ENCODE measurements around the gene KNSTRN.

The KNSTRN gene

DNA sequence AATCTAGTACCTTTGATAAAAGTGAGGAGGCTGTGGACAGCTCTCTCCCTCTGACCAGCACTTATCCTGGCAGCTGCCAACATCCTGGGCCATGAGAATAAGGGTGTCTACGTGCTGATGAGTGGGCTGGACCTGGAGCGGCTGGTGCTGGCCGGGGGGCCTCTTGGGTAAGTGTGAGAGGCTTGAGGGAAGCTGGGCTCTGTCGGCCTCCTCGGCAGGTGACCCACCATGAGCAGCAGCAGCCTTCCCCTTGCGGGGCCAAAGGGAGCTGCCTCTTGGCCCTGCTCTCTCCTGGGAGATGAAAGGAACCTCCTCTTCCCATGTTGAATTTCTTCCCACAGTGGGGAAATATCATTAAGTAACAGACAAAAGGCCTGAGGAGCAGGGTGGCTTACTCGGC lies 32.3 kb downstream of the KNSTRN start:
- Histone ChIP-seq H3K27ac (ENCODE audit: low read depth, low read length) (no peak overlapping the region), H3K36me3 (ENCODE audit: control insufficient read depth in 5 of 5, insufficient read depth in 5 of 5, low read length in 5 of 5) (peaks cover 5 to 83% (median 67%) of the 10 kb centered on the region in 5 donors)

DNA sequence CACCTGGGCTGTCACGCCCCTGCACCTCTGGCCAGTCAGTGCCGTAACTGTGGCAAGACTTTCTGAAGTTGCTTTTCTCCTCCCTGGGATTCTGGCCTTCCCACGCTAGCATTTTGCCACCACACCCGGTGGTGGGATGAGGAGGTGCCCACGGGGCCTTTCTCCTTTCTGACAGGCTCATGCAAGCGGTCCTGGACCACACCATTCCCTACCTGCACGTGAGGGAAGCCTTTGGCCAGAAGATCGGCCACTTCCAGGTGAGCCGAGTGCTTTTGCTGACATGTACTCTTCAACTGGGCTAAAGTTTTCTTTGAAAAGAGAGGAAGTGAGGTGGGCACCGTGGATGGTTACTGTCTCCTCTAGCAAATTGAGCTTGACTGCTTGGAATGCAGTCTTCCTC lies 32.7 kb downstream of the KNSTRN start:
- no peak overlapping the region for H3K27ac ChIP-seq (ENCODE audit: low read depth, low read length)
- H3K27me3 ChIP-seq (ENCODE audit: control insufficient read depth in 5 of 5, insufficient read depth in 4 of 5, low read length in 5 of 5): no peaks in the 10 kb centered on the region
- no peak overlapping the region for H3K4me3 ChIP-seq (ENCODE audit: low read depth in 1 of 5, low read length in 5 of 5)
- H3K4me1 ChIP-seq (ENCODE audit: control insufficient read depth in 5 of 5, insufficient read depth in 5 of 5, low read length in 5 of 5): peaks cover 2 to 15% (median 11%) of the 10 kb centered on the region in 5 donors
- peaks cover 5 to 80% (median 64%) of the 10 kb centered on the region in 5 donors for H3K36me3 ChIP-seq (ENCODE audit: control insufficient read depth in 5 of 5, insufficient read depth in 5 of 5, low read length in 5 of 5)
- H3K9me3 ChIP-seq (ENCODE audit: control insufficient read depth in 5 of 5, low read length in 5 of 5): no peaks in the 10 kb centered on the region
- no peak overlapping the region for H3K9ac ChIP-seq (ENCODE audit: low read length in 5 of 5)

More for the DNA sequence above, 32.3 kb downstream of the KNSTRN start:
- Histone ChIP-seq H3K27me3 (ENCODE audit: control insufficient read depth in 5 of 5, insufficient read depth in 4 of 5, low read length in 5 of 5) (no peaks in the 10 kb centered on the region), H3K4me3 (ENCODE audit: low read depth in 1 of 5, low read length in 5 of 5) (no peak overlapping the region), H3K4me1 (ENCODE audit: control insufficient read depth in 5 of 5, insufficient read depth in 5 of 5, low read length in 5 of 5) (peaks cover 0 to 12% (median 10%) of the 10 kb centered on the region in 5 donors), H3K9ac (ENCODE audit: low read length in 5 of 5) (no peak overlapping the region), H3K9me3 (ENCODE audit: control insufficient read depth in 5 of 5, low read length in 5 of 5) (no peaks in the 10 kb centered on the region)

DNA sequence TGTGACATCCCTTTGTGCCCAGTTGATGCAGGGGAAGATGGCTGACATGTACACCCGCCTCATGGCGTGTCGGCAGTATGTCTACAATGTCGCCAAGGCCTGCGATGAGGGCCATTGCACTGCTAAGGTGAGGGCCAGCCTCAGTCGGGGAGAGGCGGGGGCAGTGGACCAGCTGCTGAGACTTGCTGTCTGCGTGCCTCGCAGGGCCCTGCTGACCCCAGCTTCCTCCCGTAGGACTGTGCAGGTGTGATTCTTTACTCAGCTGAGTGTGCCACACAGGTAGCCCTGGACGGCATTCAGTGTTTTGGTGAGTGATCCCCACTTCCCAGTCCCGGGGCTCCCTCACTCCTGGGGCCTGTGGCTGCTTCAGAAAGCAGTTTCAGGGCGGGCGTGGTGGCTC lies 33.5 kb downstream of the KNSTRN start:
- Histone ChIP-seq H3K4me3 (ENCODE audit: low read depth in 1 of 5, low read length in 5 of 5) (no peak overlapping the region), H3K4me1 (ENCODE audit: control insufficient read depth in 5 of 5, insufficient read depth in 5 of 5, low read length in 5 of 5) (peaks cover 2 to 21% (median 18%) of the 10 kb centered on the region in 5 donors), H3K9me3 (ENCODE audit: control insufficient read depth in 5 of 5, low read length in 5 of 5) (no peaks in the 10 kb centered on the region), H3K27me3 (ENCODE audit: control insufficient read depth in 5 of 5, insufficient read depth in 4 of 5, low read length in 5 of 5) (no peaks in the 10 kb centered on the region), H3K27ac (ENCODE audit: low read depth, low read length) (no peak overlapping the region), H3K36me3 (ENCODE audit: control insufficient read depth in 5 of 5, insufficient read depth in 5 of 5, low read length in 5 of 5) (peaks cover 5 to 72% (median 55%) of the 10 kb centered on the region in 5 donors), H3K9ac (ENCODE audit: low read length in 5 of 5) (no peak overlapping the region)

DNA sequence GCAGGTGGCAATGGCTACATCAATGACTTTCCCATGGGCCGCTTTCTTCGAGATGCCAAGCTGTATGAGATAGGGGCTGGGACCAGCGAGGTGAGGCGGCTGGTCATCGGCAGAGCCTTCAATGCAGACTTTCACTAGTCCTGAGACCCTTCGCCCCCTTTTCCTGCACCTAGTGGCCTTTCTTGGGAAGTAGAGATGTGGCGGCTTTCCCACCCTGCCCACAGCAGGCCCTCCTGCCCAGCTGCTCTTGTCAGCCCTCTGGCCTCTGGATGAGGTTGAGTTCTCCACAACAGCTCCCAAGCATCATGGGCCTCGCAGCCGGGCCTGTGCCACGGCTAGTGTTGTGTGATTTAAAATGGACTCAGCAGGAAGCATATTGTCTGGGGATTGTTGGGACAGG lies 35.6 kb downstream of the KNSTRN start:
- Histone ChIP-seq H3K36me3 (ENCODE audit: control insufficient read depth in 5 of 5, insufficient read depth in 5 of 5, low read length in 5 of 5) (peaks cover 5 to 52% (median 40%) of the 10 kb centered on the region in 5 donors), H3K4me1 (ENCODE audit: control insufficient read depth in 5 of 5, insufficient read depth in 5 of 5, low read length in 5 of 5) (peaks cover 2 to 22% (median 18%) of the 10 kb centered on the region in 5 donors), H3K9me3 (ENCODE audit: control insufficient read depth in 5 of 5, low read length in 5 of 5) (no peaks in the 10 kb centered on the region)

DNA sequence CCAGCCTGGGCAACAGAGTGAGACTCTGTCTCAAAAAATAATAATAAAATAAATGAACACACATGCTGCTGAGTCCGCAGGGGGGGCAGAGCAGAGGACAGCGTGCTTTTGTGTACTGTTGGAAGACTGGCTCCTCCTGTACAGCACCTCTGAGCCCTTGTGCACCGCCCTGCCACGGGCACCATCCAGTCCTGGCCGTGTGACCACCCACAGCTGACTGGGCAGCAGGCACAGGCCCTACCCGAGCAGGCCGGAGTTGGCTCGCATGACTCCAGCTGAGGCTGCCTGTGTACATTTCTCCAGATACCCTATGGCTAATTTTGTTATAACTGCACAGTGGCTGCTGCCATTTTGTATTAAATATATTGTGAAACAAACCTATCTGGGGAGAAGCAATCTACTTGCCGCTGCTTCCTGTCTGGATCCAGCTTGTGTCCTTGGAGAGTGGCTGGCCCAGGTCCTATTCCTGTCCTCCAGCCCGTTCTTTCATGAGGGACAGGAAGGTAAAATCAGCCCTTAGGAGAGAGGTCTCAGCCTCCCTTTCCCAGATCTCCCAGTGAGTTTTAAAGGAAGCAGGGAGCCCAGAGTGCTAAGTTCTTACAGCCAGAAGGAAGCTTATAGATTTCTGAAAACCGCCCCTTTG lies 37.7 kb downstream of the KNSTRN start:
- H3K27me3 ChIP-seq (ENCODE audit: control insufficient read depth in 5 of 5, insufficient read depth in 4 of 5, low read length in 5 of 5): no peaks in the 10 kb centered on the region
- no peak overlapping the region for H3K9ac ChIP-seq (ENCODE audit: low read length in 5 of 5)
- H3K27ac ChIP-seq (ENCODE audit: low read depth, low read length): no peak overlapping the region
- H3K36me3 ChIP-seq (ENCODE audit: control insufficient read depth in 5 of 5, insufficient read depth in 5 of 5, low read length in 5 of 5): peaks cover 5 to 31% (median 24%) of the 10 kb centered on the region in 5 donors
- peaks cover 2 to 22% (median 18%) of the 10 kb centered on the region in 5 donors for H3K4me1 ChIP-seq (ENCODE audit: control insufficient read depth in 5 of 5, insufficient read depth in 5 of 5, low read length in 5 of 5)
- H3K4me3 ChIP-seq (ENCODE audit: low read depth in 1 of 5, low read length in 5 of 5): no peak overlapping the region
- H3K9me3 ChIP-seq (ENCODE audit: control insufficient read depth in 5 of 5, low read length in 5 of 5): no peaks in the 10 kb centered on the region

More for the DNA sequence above, 35.6 kb downstream of the KNSTRN start:
- H3K9ac ChIP-seq (ENCODE audit: low read length in 5 of 5): no peak overlapping the region
- no peaks in the 10 kb centered on the region for H3K27me3 ChIP-seq (ENCODE audit: control insufficient read depth in 5 of 5, insufficient read depth in 4 of 5, low read length in 5 of 5)
- H3K27ac ChIP-seq (ENCODE audit: low read depth, low read length): no peak overlapping the region
- no peak overlapping the region for H3K4me3 ChIP-seq (ENCODE audit: low read depth in 1 of 5, low read length in 5 of 5)

DNA sequence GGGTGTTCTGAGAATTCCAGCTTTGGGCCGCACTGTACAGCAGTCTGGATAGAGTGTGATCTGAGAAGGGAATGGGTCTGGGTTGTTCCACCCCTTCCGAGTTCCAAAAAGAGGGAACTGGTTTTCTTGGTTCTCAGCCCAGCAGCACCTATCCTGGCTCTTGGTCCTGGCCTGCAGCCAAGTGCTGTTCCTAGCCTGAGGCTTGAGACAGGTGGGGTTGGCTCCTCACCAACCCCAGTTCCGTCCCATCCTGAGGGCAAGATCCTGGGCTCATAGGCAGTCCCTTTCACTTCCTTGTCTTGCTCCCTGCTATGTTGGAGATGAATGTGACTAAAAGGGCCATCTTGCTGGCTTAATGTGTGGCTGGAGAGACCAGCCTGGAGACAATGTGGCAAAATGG lies 38.3 kb downstream of the KNSTRN start:
- Histone ChIP-seq H3K27me3 (ENCODE audit: control insufficient read depth in 5 of 5, insufficient read depth in 4 of 5, low read length in 5 of 5) (no peaks in the 10 kb centered on the region), H3K27ac (ENCODE audit: low read depth, low read length) (no peak overlapping the region), H3K4me1 (ENCODE audit: control insufficient read depth in 5 of 5, insufficient read depth in 5 of 5, low read length in 5 of 5) (peaks cover 2 to 22% (median 18%) of the 10 kb centered on the region in 5 donors), H3K9ac (ENCODE audit: low read length in 5 of 5) (no peak overlapping the region), H3K4me3 (ENCODE audit: low read depth in 1 of 5, low read length in 5 of 5) (no peak overlapping the region), H3K9me3 (ENCODE audit: control insufficient read depth in 5 of 5, low read length in 5 of 5) (no peaks in the 10 kb centered on the region), H3K36me3 (ENCODE audit: control insufficient read depth in 5 of 5, insufficient read depth in 5 of 5, low read length in 5 of 5) (peaks cover 5 to 25% (median 18%) of the 10 kb centered on the region in 5 donors)

DNA sequence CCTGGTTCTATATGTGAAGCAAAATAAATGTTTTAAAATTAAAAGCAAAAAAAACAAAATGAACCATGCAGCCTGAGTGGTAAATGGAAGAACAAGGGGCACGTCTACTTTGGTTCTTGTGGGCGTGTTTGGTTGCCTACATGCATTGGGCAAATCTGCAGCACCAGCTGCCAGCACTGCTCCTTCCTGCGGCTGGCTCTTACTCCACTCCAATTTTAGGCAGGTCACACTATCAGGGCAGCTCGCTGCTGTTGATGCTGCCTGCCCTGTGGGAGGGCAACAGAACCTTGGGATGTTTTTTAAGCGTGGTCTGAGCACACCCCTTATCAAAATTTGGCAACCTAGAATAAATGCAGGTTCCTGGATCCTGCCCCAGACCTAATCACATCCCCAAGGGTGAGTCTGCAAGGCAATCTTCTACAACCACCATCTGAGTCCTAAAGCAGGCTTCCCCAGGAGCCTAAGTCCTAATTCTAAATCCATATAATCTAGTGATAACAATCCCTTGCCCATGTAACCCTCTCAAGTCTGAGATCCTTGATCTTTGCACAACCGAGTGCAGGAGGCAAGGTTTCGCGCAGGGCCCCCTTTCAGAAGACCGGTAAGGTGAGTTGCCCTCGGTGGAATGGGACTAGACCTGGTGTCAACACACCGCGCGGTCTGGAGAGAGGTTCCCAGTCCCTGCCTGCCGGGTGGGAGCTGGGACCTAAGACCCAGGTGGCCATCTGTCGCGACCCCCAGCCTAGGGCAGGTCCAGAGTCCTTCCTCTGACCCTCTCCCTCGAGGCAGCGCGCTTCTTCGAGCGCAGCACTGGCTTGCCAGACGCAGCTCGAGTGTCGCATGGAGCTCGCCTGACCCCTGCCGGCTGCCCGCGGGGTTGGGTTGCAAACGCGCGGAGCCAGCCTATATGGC lies 39.0 kb downstream of the KNSTRN start:
- peaks cover 2 to 22% (median 18%) of the 10 kb centered on the region in 5 donors for H3K4me1 ChIP-seq (ENCODE audit: control insufficient read depth in 5 of 5, insufficient read depth in 5 of 5, low read length in 5 of 5)
- H3K27ac ChIP-seq (ENCODE audit: low read depth, low read length): no peak overlapping the region
- H3K27me3 ChIP-seq (ENCODE audit: control insufficient read depth in 5 of 5, insufficient read depth in 4 of 5, low read length in 5 of 5): no peaks in the 10 kb centered on the region
- H3K4me3 ChIP-seq (ENCODE audit: low read depth in 1 of 5, low read length in 5 of 5): no peak overlapping the region
- no peaks in the 10 kb centered on the region for H3K9me3 ChIP-seq (ENCODE audit: control insufficient read depth in 5 of 5, low read length in 5 of 5)
- H3K9ac ChIP-seq (ENCODE audit: low read length in 5 of 5): no peak overlapping the region
- H3K36me3 ChIP-seq (ENCODE audit: control insufficient read depth in 5 of 5, insufficient read depth in 5 of 5, low read length in 5 of 5): peaks cover 5 to 18% (median 13%) of the 10 kb centered on the region in 5 donors

DNA sequence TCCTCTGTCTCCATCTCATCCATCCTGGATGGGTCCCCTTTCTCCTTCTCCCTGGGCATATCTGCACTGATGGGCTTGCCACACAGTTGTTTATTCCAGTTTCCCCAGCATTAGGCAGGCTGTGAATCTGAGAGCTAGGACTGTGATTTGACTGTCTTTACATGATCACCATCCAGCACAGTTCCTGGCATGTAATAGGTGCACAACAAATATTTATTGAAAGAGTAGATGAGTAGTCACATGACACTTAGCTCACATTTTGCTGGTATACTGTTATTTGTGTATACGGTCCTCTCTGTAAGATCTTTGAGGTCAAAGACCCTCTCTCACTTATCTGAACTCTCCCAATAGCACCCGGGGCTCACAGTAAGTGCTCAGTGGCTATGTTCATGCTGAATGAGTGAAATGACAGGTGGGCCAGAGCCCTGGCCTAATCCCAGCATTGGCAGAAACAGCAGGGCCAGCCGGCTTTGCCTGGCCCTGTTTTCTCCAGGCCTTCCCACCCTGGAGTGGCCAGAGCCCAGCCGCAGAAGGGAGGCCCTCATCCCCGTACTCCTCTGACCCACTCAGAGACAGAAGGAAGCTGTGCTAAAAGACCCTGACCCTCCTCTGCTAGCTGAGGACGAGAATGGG lies 42.1 kb downstream of the KNSTRN start:
- H3K9me3 ChIP-seq (ENCODE audit: control insufficient read depth in 5 of 5, low read length in 5 of 5): no peaks in the 10 kb centered on the region
- peaks cover 0 to 3% (median 0%) of the 10 kb centered on the region in 5 donors for H3K36me3 ChIP-seq (ENCODE audit: control insufficient read depth in 5 of 5, insufficient read depth in 5 of 5, low read length in 5 of 5)
- peaks cover 0 to 3% (median 0%) of the 10 kb centered on the region in 5 donors for H3K27me3 ChIP-seq (ENCODE audit: control insufficient read depth in 5 of 5, insufficient read depth in 4 of 5, low read length in 5 of 5)
- no peak overlapping the region for H3K4me3 ChIP-seq (ENCODE audit: low read depth in 1 of 5, low read length in 5 of 5)
- no peak overlapping the region for H3K27ac ChIP-seq (ENCODE audit: low read depth, low read length)
- no peak overlapping the region for H3K9ac ChIP-seq (ENCODE audit: low read length in 5 of 5)
- H3K4me1 ChIP-seq (ENCODE audit: control insufficient read depth in 5 of 5, insufficient read depth in 5 of 5, low read length in 5 of 5): peaks cover 2 to 22% (median 18%) of the 10 kb centered on the region in 5 donors

DNA sequence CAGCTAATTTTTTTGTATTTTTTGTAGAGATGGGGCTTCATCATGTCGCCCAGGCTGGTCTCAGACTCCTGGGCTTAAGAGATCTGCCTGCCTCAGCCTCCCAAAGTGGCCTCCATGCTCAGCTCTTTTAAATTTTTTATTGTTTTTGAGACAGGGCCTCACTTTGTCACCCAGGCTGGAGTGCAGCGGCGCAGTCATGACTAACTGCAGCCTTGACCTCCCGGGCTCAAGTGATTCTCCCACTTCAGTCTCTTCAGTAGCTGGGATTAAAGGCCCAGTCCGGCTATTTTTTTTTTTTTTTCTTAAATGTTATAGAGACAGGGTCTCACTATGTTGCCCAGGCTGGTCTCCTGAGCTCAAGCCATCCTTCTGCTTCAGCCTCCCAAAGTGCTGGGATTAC lies 43.2 kb downstream of the KNSTRN start:
- no peak overlapping the region for H3K27ac ChIP-seq (ENCODE audit: low read depth, low read length)
- H3K27me3 ChIP-seq (ENCODE audit: control insufficient read depth in 5 of 5, insufficient read depth in 4 of 5, low read length in 5 of 5): peaks cover 0 to 3% (median 0%) of the 10 kb centered on the region in 5 donors
- no peaks in the 10 kb centered on the region for H3K9me3 ChIP-seq (ENCODE audit: control insufficient read depth in 5 of 5, low read length in 5 of 5)
- peaks cover 2 to 23% (median 19%) of the 10 kb centered on the region in 5 donors for H3K4me1 ChIP-seq (ENCODE audit: control insufficient read depth in 5 of 5, insufficient read depth in 5 of 5, low read length in 5 of 5)
- no peak overlapping the region for H3K4me3 ChIP-seq (ENCODE audit: low read depth in 1 of 5, low read length in 5 of 5)
- no peak overlapping the region for H3K9ac ChIP-seq (ENCODE audit: low read length in 5 of 5)
- peaks cover 0 to 3% (median 0%) of the 10 kb centered on the region in 5 donors for H3K36me3 ChIP-seq (ENCODE audit: control insufficient read depth in 5 of 5, insufficient read depth in 5 of 5, low read length in 5 of 5)

Data from subcutaneous abdominal adipose tissue (tissue), 5 donors.